Mesendoderm (in vitro differentiated cells): Measurements from ENCODE around the gene TRIM22.
"Not testable (repeated sequence)": the region's sequence is repeated elsewhere in the genome, so short reads cannot be mapped to it uniquely, and the experiment has no call there.

ENCODE experiments used
- DNase-seq: peaks from one replicate; pipeline ENCODE4 v3.0.0; 2013
- H2AK5ac ChIP-seq: 2 replicates; pipeline ENCODE4 v1.6.1; 2013; ENCODE audit warnings: low read length, inconsistent platforms
- H2BK120ac ChIP-seq: 2 replicates; pipeline ENCODE4 v1.6.1; 2013; ENCODE audit warnings: low read depth, mild to moderate bottlenecking, low read length, moderate library complexity, mixed read lengths
- H2BK15ac ChIP-seq: replicated peaks from 2 replicates; pipeline ENCODE4 v1.6.1; 2013; ENCODE audit warnings: low read depth, mild to moderate bottlenecking, moderate library complexity
- H2BK5ac ChIP-seq: 2 replicates; pipeline ENCODE4 v1.6.1; 2013; ENCODE audit warnings: low read length, inconsistent platforms
- H3K18ac ChIP-seq: 2 replicates; pipeline ENCODE4 v1.6.1; 2013; ENCODE audit warnings: mild to moderate bottlenecking, low read length, mixed read lengths
- H3K23ac ChIP-seq: one replicate; pipeline ENCODE4 v1.6.1; 2013; ENCODE audit warnings: low read length
- H3K27ac ChIP-seq: 2 replicates; pipeline ENCODE4 v1.5.1; 2013; ENCODE audit warnings: low read depth, mild to moderate bottlenecking, inconsistent platforms, low read length, moderate library complexity
- H3K27me3 ChIP-seq: 2 replicates; pipeline ENCODE4 v1.6.1; 2013; ENCODE audit warnings: low read length, control low read depth, mild to moderate bottlenecking, inconsistent platforms; ENCODE audit not compliant: insufficient read depth, poor library complexity
- H3K36me3 ChIP-seq: 2 replicates; pipeline ENCODE4 v1.6.1; 2013; ENCODE audit warnings: low read length, inconsistent platforms; ENCODE audit not compliant: control insufficient read depth, insufficient read depth
- H3K4ac ChIP-seq: one replicate; pipeline ENCODE4 v1.6.1; 2013; ENCODE audit warnings: low read depth, mild to moderate bottlenecking, low read length, moderate library complexity
- H3K4me1 ChIP-seq: 2 replicates; pipeline ENCODE4 v1.6.1; 2013; ENCODE audit warnings: low read depth, low read length, inconsistent platforms; ENCODE audit not compliant: control insufficient read depth
- H3K4me2 ChIP-seq: 2 replicates; pipeline ENCODE4 v1.6.1; 2013; ENCODE audit warnings: low read length
- H3K4me3 ChIP-seq: 2 replicates; pipeline ENCODE4 v1.5.1; 2013; ENCODE audit warnings: mild to moderate bottlenecking, low read length
- H3K56ac ChIP-seq: one replicate; pipeline ENCODE4 v1.6.1; 2013; ENCODE audit warnings: low read length
- H3K79me1 ChIP-seq: 2 replicates; pipeline ENCODE4 v1.6.1; 2013; ENCODE audit warnings: low read length, inconsistent platforms
- H3K79me2 ChIP-seq: 2 replicates; pipeline ENCODE4 v1.6.1; 2013; ENCODE audit warnings: mild to moderate bottlenecking, low read length; ENCODE audit not compliant: control insufficient read depth, insufficient read depth
- H3K9ac ChIP-seq: 2 replicates; pipeline ENCODE4 v1.6.1; 2013; ENCODE audit warnings: low read length, inconsistent platforms
- H4K5ac ChIP-seq: one replicate; pipeline ENCODE4 v1.6.1; 2013; ENCODE audit warnings: low read length
- H4K8ac ChIP-seq: one replicate; pipeline ENCODE4 v1.6.1; 2013; ENCODE audit warnings: low read depth, mild to moderate bottlenecking, control low read depth, low read length, moderate library complexity
- WGBS: extraction: QIAGEN DNeasy Blood & Tissue Kit; methylation state at CpG from one replicate; pipeline ENCODE4 v1.1.7; 2013; ENCODE audit warnings: low lambda C conversion rate, missing lambda C conversion rate; ENCODE audit not compliant: insufficient coverage; ENCODE audit errors: extremely low coverage; 5-methylcytosine and 5-hydroxymethylcytosine counted together

The TRIM22 gene

DNA sequence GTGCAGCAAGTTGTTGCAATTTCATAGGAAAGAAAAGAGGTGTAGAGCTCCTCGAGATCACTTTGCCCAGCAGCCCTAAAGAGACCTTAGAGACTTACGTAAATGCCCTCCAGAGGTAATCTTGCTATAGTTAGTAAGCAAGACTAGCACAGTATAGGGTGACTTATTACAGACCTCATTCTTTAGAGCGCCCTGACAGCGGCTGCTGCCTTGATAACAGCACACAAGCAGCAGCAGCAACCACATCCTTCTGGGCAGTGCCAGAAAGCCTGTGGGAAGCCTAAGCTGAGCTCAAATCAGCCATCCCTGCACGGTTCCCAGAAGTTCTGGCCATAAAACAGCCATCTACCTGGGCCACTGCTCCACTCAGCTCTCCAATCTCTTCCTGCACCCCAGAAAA is 24.1 kb downstream of the TRIM22 start:
- H3K4ac ChIP-seq = no peak overlapping the region
- no peak overlapping the region for H4K8ac ChIP-seq
- no peaks in the 10 kb centered on the region for H3K79me2 ChIP-seq
- H3K36me3 ChIP-seq = no peaks in the 10 kb centered on the region
- H3K56ac ChIP-seq = no peak overlapping the region
- H3K18ac ChIP-seq = no peak overlapping the region
- H2BK120ac ChIP-seq = no peak overlapping the region
- H3K4me2 ChIP-seq = no peak overlapping the region
- H3K27ac ChIP-seq = no peak overlapping the region
- no peak overlapping the region for H2BK5ac ChIP-seq
- H2AK5ac ChIP-seq = no peak overlapping the region
- no CpG with 5 or more reads among the region's 5 CpGs for WGBS
- DNase-seq = no peak
- H2BK15ac ChIP-seq = no peak overlapping the region
- no peak overlapping the region for H3K4me3 ChIP-seq
- no peaks in the 10 kb centered on the region for H3K27me3 ChIP-seq
- no peak overlapping the region for H3K9ac ChIP-seq
- no peaks in the 10 kb centered on the region for H3K4me1 ChIP-seq
- no peak overlapping the region for H4K5ac ChIP-seq
- no peaks in the 10 kb centered on the region for H3K79me1 ChIP-seq
- H3K23ac ChIP-seq = no peak overlapping the region

GRCh38 chr11:5716518-5716917 is 26.9 kb downstream of the TRIM22 start:
- H3K36me3 ChIP-seq, H3K27me3 ChIP-seq, H3K79me2 ChIP-seq, H4K8ac ChIP-seq, H2AK5ac ChIP-seq, H3K4me3 ChIP-seq, H2BK120ac ChIP-seq, H3K56ac ChIP-seq, H3K79me1 ChIP-seq, H3K23ac ChIP-seq, H3K4me1 ChIP-seq, DNase-seq, H3K9ac ChIP-seq, H3K4me2 ChIP-seq, H3K27ac ChIP-seq, H3K18ac ChIP-seq, H2BK5ac ChIP-seq, H4K5ac ChIP-seq, H2BK15ac ChIP-seq, H3K4ac ChIP-seq: not testable (repeated sequence)
- WGBS = no CpG with 5 or more reads among the region's 1 CpG

- WGBS = no CpG with 5 or more reads among the region's 3 CpGs
- no peak for DNase-seq
- no peak overlapping the region for H2BK5ac ChIP-seq
Observed at GRCh38 chr11:5719703-5720495, 30.3 kb downstream of the TRIM22 start.

GRCh38 chr11:5722622-5723021 is 33.0 kb downstream of the TRIM22 start:
- Histone ChIP-seq H3K79me1 (no peaks in the 10 kb centered on the region), H4K5ac (no peak overlapping the region), H3K27ac (no peak overlapping the region), H3K79me2 (no peaks in the 10 kb centered on the region), H2BK120ac (no peak overlapping the region), H3K4me3 (no peak overlapping the region), H3K4me2 (no peak overlapping the region), H3K18ac (no peak overlapping the region), H3K9ac (no peak overlapping the region), H2BK5ac (no peak overlapping the region), H3K36me3 (no peaks in the 10 kb centered on the region), H3K4ac (no peak overlapping the region), H2BK15ac (no peak overlapping the region), H3K4me1 (no peaks in the 10 kb centered on the region), H2AK5ac (no peak overlapping the region), H4K8ac (no peak overlapping the region), H3K27me3 (no peaks in the 10 kb centered on the region), H3K56ac (no peak overlapping the region), H3K23ac (no peak overlapping the region)
- WGBS = no CpG with 5 or more reads among the region's 2 CpGs
- no peak for DNase-seq

More at GRCh38 chr11:5719703-5720495, 30.3 kb downstream of the TRIM22 start:
- no peak overlapping the region for H3K56ac ChIP-seq
- no peak overlapping the region for H2BK15ac ChIP-seq
- H2AK5ac ChIP-seq = no peak overlapping the region
- no peak overlapping the region for H2BK120ac ChIP-seq
- H3K18ac ChIP-seq = no peak overlapping the region
- H4K5ac ChIP-seq = no peak overlapping the region
- no peak overlapping the region for H3K4me2 ChIP-seq
- H3K9ac ChIP-seq = no peak overlapping the region
- H3K79me1 ChIP-seq = no peaks in the 10 kb centered on the region
- H3K79me2 ChIP-seq = no peaks in the 10 kb centered on the region
- H4K8ac ChIP-seq = no peak overlapping the region
- no peaks in the 10 kb centered on the region for H3K36me3 ChIP-seq
- H3K4me3 ChIP-seq = no peak overlapping the region
- no peaks in the 10 kb centered on the region for H3K4me1 ChIP-seq
- no peaks in the 10 kb centered on the region for H3K27me3 ChIP-seq
- no peak overlapping the region for H3K27ac ChIP-seq
- H3K23ac ChIP-seq = no peak overlapping the region
- H3K4ac ChIP-seq = no peak overlapping the region

GRCh38 chr11:5726351-5726750 is 36.8 kb downstream of the TRIM22 start:
- no peak overlapping the region for H3K4me2 ChIP-seq
- no peak overlapping the region for H4K8ac ChIP-seq
- H3K4me3 ChIP-seq = no peak overlapping the region
- DNase-seq = no peak
- H3K4me1 ChIP-seq = no peaks in the 10 kb centered on the region
- H3K27ac ChIP-seq = no peak overlapping the region
- H3K79me1 ChIP-seq = no peaks in the 10 kb centered on the region
- H3K23ac ChIP-seq = no peak overlapping the region
- H3K27me3 ChIP-seq = no peaks in the 10 kb centered on the region
- H3K4ac ChIP-seq = no peak overlapping the region
- H3K9ac ChIP-seq = no peak overlapping the region
- H2BK5ac ChIP-seq = no peak overlapping the region
- H3K36me3 ChIP-seq = no peaks in the 10 kb centered on the region
- no peak overlapping the region for H4K5ac ChIP-seq
- no CpG with 5 or more reads among the region's 1 CpG for WGBS
- no peak overlapping the region for H2BK120ac ChIP-seq
- H3K18ac ChIP-seq = no peak overlapping the region
- no peaks in the 10 kb centered on the region for H3K79me2 ChIP-seq
- no peak overlapping the region for H3K56ac ChIP-seq
- no peak overlapping the region for H2BK15ac ChIP-seq
- no peak overlapping the region for H2AK5ac ChIP-seq

- no peak overlapping the region for H2BK5ac ChIP-seq
- no peak for DNase-seq
- no peak overlapping the region for H3K9ac ChIP-seq
- H4K8ac ChIP-seq = no peak overlapping the region
- H3K79me2 ChIP-seq = no peaks in the 10 kb centered on the region
- H3K36me3 ChIP-seq = no peaks in the 10 kb centered on the region
- H3K27ac ChIP-seq = no peak overlapping the region
- no peak overlapping the region for H2BK120ac ChIP-seq
- no peak overlapping the region for H3K18ac ChIP-seq
- H3K4me3 ChIP-seq = no peak overlapping the region
- no peak overlapping the region for H2BK15ac ChIP-seq
- H3K79me1 ChIP-seq = no peaks in the 10 kb centered on the region
- no peak overlapping the region for H3K4me2 ChIP-seq
- H4K5ac ChIP-seq = no peak overlapping the region
- H3K56ac ChIP-seq = no peak overlapping the region
- no peak overlapping the region for H2AK5ac ChIP-seq
- WGBS = no CpG with 5 or more reads among the region's 1 CpG
- no peak overlapping the region for H3K23ac ChIP-seq
- H3K4ac ChIP-seq = no peak overlapping the region
- no peaks in the 10 kb centered on the region for H3K4me1 ChIP-seq
- H3K27me3 ChIP-seq = no peaks in the 10 kb centered on the region
Observed at GRCh38 chr11:5727691-5728090, 38.1 kb downstream of the TRIM22 start.
